NCI-H2029 (cell line): ENCODE results near the gene NCBP1.
"Not testable (repeated sequence)": the region's sequence is repeated elsewhere in the genome, so short reads cannot be mapped to it uniquely, and the experiment has no call there.

Source experiments
- DNase-seq: peaks from one replicate; lab custom pipeline; 2025; lab: John Stamatoyannopoulos, UW

The NCBP1 gene

DNA sequence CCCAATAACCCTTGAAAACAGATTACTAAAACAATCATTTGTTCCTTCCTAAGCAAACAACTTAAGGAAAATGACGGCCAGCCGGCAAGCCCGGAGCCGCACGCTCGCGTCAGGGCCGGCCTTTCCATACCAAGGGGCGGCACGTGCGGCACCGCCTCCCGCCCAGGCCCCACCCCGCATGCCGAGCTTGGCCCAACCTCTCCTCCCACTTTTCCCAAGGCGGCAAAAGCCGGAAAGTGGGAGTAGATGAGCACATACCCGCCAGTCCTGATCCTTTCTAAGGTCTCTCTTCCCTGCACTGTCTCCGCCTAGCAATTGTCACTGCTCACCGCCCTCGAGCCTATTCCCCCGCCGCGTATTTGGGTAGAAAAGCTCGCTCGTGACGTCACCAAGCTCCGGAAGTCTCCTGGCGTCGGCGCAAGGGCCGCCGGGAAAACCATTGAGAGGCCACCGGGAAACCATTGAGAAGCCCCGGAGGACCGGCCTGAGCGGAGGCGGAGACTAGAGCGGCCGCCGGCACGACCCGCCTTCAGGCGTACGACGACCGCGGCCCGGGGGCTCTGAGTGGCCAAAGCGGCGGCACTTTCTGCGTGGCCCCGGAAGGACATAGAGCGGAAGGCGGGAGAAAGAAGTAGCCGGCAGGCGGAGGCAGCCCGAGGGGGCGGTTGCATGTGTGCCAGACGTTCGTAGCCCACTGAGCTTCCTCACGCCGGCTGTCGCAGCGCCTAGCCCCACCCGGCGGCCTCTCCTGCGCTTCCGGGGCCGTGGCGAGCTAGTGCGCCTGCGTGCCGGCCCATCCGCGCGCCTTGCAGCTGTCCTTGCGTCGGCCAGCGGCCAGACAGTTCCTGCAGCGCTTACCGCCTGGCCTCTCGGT, at the start of gene NCBP1, which contains the start of gene TSTD2:
Gene NCBP1, plus strand, starts transcription at position 837 of the 874 bp plus-strand sequence. CDS start 61 bp downstream, outside the sequence.
Gene TSTD2, minus strand, starts transcription at position 384 of the 874 bp plus-strand sequence. CDS start 5,806 bp downstream, outside the sequence.
- DNase-seq = peak; percentile 98

GRCh38 chr9:97584778-97585177, 48.8 kb upstream of the NCBP1 start:
- DNase-seq = not testable (repeated sequence)

- DNase-seq = not testable (repeated sequence)
Measured at GRCh38 chr9:97586909-97587308, 46.7 kb upstream of the NCBP1 start.

DNA sequence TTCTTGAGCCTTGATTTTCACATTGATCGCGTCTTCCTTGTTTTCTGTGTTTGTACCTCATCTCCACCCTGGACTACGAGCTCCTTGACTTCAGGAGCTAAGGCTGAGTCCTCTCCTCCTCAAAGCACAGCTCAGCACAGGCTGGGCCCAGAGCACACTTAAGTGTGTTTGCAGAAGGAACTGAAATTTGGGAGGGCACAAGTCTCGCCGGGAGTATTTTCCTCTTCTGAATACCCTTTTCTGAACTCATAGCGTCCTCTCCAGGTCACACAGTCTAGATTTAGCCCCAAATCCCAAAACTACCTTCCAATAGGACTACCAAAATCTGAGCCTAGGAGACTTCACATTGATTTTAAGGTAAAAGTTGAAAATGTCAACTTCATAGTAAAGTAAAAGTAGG, 42.1 kb upstream of the NCBP1 start:
- no peak for DNase-seq

DNA sequence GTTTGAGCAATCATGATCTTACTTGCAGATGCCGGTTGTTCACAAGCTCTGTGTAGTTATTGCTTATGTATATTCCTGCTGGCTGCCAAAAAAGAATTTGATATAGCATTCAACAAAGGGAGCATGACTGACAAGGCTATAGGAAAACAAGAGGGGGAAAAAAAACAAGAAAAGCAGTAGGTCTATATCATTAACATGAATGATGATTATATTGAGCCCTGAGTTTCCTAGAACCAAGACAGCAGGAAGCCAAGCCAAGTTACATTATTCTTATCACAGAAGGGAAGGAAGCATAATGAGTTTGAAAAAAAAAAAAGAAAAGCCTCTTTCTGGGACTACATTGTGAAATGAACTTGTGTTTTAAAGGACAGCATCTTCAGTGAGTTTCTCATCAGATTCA, 41.5 kb upstream of the NCBP1 start:
- DNase-seq = peak; percentile 27

DNA sequence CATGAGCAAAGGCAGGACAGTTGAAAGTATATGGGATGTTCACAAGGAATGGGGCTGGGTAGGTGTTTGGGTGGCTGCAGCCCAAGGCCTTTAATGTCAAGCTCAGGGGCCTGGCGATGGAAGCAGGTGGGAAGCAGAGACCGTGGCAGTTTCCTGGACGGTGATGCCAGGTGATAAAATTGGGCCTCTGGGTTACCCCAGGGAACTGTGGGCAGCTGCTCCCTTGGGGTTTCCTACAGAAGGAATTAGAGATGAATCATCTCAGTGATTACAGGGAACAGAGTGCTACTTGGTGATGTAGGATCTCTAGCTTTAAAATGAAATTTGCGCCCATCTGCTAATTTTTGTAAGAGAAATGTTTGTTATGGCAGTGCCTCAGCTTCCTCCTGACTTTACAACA, 39.7 kb upstream of the NCBP1 start:
- no peak for DNase-seq

- peak; percentile 8 for DNase-seq
Measured at GRCh38 chr9:97594381-97594921, 39.2 kb upstream of the NCBP1 start.

GRCh38 chr9:97596906-97597305, 36.7 kb upstream of the NCBP1 start:
- DNase-seq = no peak

DNA sequence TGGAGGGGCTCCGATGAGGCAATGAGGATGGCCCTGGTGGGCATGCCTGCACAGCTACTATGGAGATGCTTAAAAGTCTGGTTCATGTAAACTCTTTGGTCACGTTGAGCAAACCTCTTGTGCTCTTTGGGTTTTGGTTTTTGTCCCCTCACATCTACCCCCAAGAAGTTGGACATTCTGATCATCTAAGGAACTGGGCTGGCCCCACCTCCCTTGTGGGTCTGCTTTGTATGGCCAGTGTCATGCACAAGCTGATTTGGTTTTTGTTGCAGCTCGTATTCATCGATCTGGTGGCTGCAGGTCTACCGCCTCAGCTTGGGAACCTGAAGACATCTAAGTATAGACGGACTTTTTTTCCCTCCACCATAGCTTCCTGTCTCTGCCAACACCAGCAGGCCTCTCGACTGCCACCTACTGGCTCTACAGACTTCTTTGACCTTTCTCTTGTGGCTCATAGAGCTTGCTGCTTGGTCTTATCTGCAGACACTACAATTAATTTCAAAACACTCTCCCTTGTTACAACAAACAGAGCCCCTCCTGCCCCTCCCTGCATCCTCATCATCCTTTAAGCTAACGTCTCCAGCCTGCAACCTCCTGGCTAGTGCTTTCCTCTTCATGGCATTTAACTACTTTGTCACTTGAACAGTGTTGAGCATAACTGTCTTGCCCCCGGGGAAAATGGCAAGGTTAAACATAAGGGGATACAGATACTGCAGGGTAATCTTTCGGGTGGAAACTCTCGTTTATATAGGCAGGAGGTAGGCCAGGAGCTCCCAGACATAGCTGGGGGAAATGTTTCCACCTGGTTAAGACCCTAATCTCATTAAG, 34.9 kb upstream of the NCBP1 start:
- DNase-seq = peak; percentile 71

GRCh38 chr9:97599314-97599846, 34.2 kb upstream of the NCBP1 start:
- DNase-seq = no peak

DNA sequence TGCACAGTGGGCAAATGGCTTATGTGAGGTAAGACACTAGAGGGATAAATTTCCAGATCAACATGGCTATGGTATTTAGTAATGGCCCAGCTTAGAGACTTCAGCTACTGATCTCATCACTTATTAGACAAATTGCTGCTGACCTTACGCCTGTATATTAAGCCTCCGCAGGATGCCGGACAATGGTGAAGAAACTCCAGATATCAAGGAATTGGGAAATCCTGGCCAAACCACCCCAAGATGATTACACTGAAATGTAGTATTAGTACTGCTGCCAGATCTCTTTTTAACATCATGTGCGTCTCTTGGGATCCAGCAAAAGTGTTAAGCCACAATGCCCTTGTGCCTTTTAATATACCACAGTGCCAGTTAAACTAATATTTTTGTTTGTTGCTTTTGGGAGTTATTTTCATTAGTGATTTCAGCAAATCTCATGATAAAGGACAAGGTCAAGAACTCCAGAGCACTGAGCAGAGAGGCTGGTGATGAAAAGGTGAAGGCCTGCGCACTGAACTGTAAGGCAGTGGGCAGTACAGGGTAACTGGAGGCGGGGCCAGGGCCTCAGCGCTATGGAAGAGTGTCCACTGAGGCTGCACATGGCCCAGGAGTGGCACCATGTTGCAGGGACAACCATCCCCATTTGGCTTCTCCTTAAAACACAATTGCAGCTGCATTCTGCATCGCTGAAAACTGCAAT, 32.9 kb upstream of the NCBP1 start:
- no peak for DNase-seq

DNA sequence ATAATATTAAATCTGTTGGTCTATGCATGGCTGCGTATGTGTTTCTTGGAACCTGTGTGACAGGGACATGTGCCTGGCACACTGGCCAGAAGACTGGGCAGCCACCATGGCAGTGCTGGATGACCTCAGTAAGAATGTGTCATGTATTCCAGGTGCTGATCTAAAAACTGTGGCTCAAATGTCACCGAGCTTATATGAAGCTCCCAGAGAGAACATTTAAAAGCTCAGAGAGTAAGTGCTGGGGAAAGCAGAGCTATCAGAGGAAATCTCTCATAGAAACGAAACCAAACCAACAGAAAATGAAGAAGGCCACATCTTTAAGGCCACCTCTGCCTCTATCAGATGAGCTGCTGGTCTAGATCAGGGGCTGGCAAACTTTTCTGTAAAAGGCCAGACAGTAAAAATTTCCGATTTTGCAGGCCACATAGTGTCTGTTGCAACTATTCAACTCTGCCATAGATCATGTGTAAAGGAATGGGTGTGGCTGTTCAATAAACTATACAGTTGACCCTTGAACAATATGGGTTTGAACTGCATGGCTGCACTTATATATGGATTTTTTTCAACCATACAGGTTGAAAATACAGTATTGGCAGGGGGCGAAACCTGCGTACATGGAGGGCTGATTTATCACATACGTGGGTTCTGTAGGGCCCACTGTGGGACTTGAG, 32.3 kb upstream of the NCBP1 start:
- no peak for DNase-seq

- no peak for DNase-seq
Measured at GRCh38 chr9:97602430-97602829, 31.2 kb upstream of the NCBP1 start.

DNA sequence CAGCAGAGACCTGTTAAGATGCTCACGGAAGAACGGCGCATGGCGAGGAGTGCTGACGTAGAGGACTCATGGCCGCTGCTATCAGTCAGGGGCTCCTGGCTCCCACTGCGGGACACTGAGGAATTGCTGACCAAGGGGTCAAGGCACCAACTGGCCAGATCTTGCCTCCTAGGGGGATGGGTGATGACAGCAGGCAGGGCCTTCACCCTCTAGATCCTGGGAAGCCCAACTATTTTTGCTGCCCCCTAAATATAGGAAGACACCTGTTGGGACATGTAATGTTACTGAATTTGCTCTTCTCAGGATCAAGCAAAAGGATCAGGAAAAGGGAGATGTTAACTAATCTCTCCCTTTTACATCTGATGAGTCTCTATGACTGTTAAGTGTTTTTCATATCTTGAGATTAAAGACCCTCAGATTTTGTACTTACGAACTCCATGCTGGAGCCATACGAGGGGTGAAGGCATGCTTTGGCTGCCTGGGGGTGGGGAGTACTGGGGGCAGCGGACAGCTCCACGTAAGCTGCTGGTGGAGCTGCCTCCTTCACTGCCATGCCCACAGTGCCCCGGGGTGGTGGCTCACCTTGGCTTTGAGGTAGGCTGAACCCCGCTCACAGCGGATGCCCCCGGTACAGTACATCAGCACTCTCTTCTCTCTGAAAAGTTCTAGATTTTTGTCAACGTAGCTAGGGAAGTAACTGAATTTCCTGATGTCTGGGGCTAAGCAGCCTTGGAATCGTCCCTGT, 28.5 kb upstream of the NCBP1 start:
- DNase-seq = no peak

- peak; percentile 68 for DNase-seq
Measured at GRCh38 chr9:97615439-97616072, 18.1 kb upstream of the NCBP1 start.

DNA sequence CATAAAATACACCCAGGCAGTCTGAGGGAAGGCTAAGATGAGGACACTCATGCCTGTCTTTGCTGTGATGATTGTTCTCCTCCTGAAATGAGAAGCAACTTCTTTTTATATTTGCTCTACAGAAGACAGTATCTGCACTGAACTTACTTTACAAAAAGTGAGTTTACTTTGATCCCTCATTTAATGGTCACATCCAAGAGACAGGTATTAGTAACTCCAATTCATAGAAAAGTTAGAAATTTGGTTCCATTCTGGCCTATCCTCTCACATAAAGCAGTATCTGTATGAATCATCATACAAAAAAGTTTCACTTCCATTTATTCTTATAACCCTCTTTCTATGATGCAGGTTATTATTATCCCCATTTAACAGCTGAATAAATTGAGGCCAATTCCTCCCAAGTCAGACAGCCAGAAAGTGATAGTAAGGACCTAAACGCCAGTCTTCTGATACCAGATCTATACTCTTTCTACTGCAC, 15.6 kb upstream of the NCBP1 start:
- no peak for DNase-seq

DNA sequence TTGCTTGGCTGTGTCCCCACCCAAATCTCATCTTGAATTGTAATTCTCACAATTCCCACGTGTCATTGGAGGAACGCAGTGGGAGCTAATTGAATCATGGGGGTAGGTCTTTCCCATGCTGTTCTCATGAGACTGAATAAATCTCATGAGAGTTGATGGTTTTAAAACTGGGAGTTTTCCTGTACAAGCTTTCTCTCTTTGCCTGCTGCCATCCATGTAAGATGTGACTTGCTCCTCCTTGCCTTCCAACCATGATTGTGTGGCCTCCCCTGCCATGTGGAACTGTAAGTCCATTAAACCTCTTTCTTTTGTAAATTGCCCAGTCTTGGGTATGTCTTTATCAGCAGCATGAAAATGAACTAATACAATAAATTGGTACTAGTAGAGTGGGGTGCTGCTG, 13.6 kb upstream of the NCBP1 start:
- DNase-seq = not testable (repeated sequence)

DNA sequence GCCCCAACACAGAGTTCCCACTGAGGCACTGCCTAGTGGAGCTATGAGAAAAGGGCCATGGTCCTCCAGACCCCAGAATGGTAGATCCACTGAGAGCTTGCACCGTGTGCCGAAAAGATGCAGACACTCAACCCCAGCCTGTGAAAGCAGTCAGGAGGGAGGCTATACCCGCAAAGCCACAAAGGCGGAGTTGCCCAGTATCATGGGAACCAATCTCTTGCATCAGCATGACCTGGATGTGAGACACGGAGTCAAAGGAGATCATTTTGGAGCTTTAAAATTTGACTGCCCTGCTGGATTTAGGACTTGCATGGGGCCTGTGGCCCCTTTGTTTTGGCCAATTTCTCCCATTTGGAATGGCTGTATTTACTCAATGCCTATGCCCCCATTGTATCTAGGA, 11.1 kb upstream of the NCBP1 start:
- DNase-seq = not testable (repeated sequence)

DNA sequence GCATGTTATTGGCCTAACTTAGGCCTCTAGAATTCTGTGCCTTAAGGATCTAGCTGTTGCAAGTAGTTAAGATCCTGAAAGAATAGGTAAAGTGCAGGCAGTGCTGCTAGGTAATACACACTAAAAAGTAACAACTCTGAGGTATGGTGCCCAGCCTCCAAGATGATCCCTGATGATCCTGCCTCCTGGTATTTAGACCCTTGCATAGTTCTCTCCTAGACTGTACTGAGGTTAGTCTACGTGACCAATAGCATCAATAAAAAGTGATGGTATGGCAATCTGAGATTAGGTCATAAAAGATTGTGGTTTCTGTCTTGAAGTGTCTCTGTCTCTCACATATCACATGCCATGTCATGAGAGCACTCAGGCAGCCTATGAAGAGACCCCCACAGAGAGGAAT, 9.7 kb upstream of the NCBP1 start:
- DNase-seq = no peak

GRCh38 chr9:97625620-97626019, 8.0 kb upstream of the NCBP1 start:
- DNase-seq = no peak
